ENCODE results near the gene ADRM1.

The ADRM1 gene

GRCh38 chr20:62297449-62298227 is 5.2 kb upstream of the ADRM1 start:
- DNase-seq (ENCODE audit: insufficient read length, low spot score) (no peak), FAIRE-seq (no peak)
- TF ChIP-seq POLR2A (IDR thresholded peaks at IDR 0.05; ENCODE audit: low read depth, low read length) = no peak

GRCh38 chr20:62298577-62299249 is 4.1 kb upstream of the ADRM1 start:
- FAIRE-seq (no peak), DNase-seq (ENCODE audit: insufficient read length, low spot score) (no peak)
- no peak for TF ChIP-seq POLR2A (IDR thresholded peaks at IDR 0.05; ENCODE audit: low read depth, low read length)

GRCh38 chr20:62299666-62300236 is 3.0 kb upstream of the ADRM1 start:
- FAIRE-seq = no peak
- TF ChIP-seq POLR2A (IDR thresholded peaks at IDR 0.05; ENCODE audit: low read depth, low read length) = no peak
- DNase-seq (ENCODE audit: insufficient read length, low spot score) = no peak

- DNase-seq (ENCODE audit: insufficient read length, low spot score) (no peak), FAIRE-seq (no peak)
- TF ChIP-seq POLR2A (IDR thresholded peaks at IDR 0.05; ENCODE audit: low read depth, low read length) = no peak
These were observed 2.5 kb upstream of the ADRM1 start for GRCh38 chr20:62300319-62300718.

- FAIRE-seq (no peak), DNase-seq (ENCODE audit: insufficient read length, low spot score) (no peak)
- TF ChIP-seq POLR2A (IDR thresholded peaks at IDR 0.05; ENCODE audit: low read depth, low read length) = no peak
These were observed 1.6 kb upstream of the ADRM1 start for GRCh38 chr20:62301111-62301668.

GRCh38 chr20:62301773-62302340 is 940 bp upstream of the ADRM1 start:
- DNase-seq (ENCODE audit: insufficient read length, low spot score) = peak; percentile 92
- FAIRE-seq = no peak
- TF ChIP-seq POLR2A (IDR thresholded peaks at IDR 0.05; ENCODE audit: low read depth, low read length) = no peak

GRCh38 chr20:62303062-62303339 is 204 bp downstream of the ADRM1 start:
- DNase-seq (ENCODE audit: insufficient read length, low spot score) (no peak), FAIRE-seq (no peak)
- no peak for TF ChIP-seq POLR2A (IDR thresholded peaks at IDR 0.05; ENCODE audit: low read depth, low read length)

GRCh38 chr20:62303340-62304226 is 786 bp downstream of the ADRM1 start:
- FAIRE-seq (no peak), DNase-seq (ENCODE audit: insufficient read length, low spot score) (no peak)
- no peak for TF ChIP-seq POLR2A (IDR thresholded peaks at IDR 0.05; ENCODE audit: low read depth, low read length)

- no peak for FAIRE-seq
- no peak for TF ChIP-seq POLR2A (IDR thresholded peaks at IDR 0.05; ENCODE audit: low read depth, low read length)
- DNase-seq (ENCODE audit: insufficient read length, low spot score) = no peak
These were observed 1.7 kb downstream of the ADRM1 start for GRCh38 chr20:62304331-62305148.

- DNase-seq (ENCODE audit: insufficient read length, low spot score) = no peak
- no peak for FAIRE-seq
- TF ChIP-seq POLR2A (IDR thresholded peaks at IDR 0.05; ENCODE audit: low read depth, low read length) = no peak
These were observed 2.5 kb downstream of the ADRM1 start for GRCh38 chr20:62305149-62305764.

GRCh38 chr20:62305765-62306413 is 3.1 kb downstream of the ADRM1 start:
- FAIRE-seq (no peak), DNase-seq (ENCODE audit: insufficient read length, low spot score) (no peak)
- TF ChIP-seq POLR2A (IDR thresholded peaks at IDR 0.05; ENCODE audit: low read depth, low read length) = no peak

Data from H54 (cell line).